Stimulated activated CD4-positive, alpha-beta T cell treated with anti-CD3 and anti-CD28 coated beads, TNF-alpha, amount 100 ng/mL, for 1 hour (primary cell): Measurements from ENCODE around the gene SLC6A18.
"Not testable (repeated sequence)": the region's sequence is repeated elsewhere in the genome, so short reads cannot be mapped to it uniquely, and the experiment has no call there.

Experiments used
- DNase-seq, 3 donors: peaks; one replicate each; pipeline ENCODE4 v3.0.0-alpha.2; 2020; ENCODE audit warnings: low read depth in 3 of 3, low spot score in 1 of 3

The SLC6A18 gene

GRCh38 chr5:1270933-1271914, 46.0 kb downstream of the SLC6A18 start:
- no peak for DNase-seq

- DNase-seq = no peak
These were observed 47.0 kb downstream of the SLC6A18 start for GRCh38 chr5:1272201-1272600.

- DNase-seq = no peak
These were observed 48.6 kb downstream of the SLC6A18 start for GRCh38 chr5:1273745-1274144.

GRCh38 chr5:1274471-1274870, 49.3 kb downstream of the SLC6A18 start:
- no peak for DNase-seq

GRCh38 chr5:1275397-1276391, 50.5 kb downstream of the SLC6A18 start:
- not testable (repeated sequence) for DNase-seq

GRCh38 chr5:1276930-1277329, 51.7 kb downstream of the SLC6A18 start:
- DNase-seq = no peak

GRCh38 chr5:1277331-1277730, 52.1 kb downstream of the SLC6A18 start:
- DNase-seq = no peak

- DNase-seq = no peak
These were observed 52.6 kb downstream of the SLC6A18 start for GRCh38 chr5:1277781-1278180.

- DNase-seq = no peak
These were observed 53.0 kb downstream of the SLC6A18 start for GRCh38 chr5:1278216-1278615.

- DNase-seq = no peak
These were observed 53.7 kb downstream of the SLC6A18 start for GRCh38 chr5:1278656-1279442.

GRCh38 chr5:1279443-1280151, 54.4 kb downstream of the SLC6A18 start:
- no peak for DNase-seq

- no peak for DNase-seq
These were observed 55.2 kb downstream of the SLC6A18 start for GRCh38 chr5:1280177-1281037.

- DNase-seq = no peak
These were observed 56.1 kb downstream of the SLC6A18 start for GRCh38 chr5:1281038-1281882.

- no peak for DNase-seq
These were observed 57.2 kb downstream of the SLC6A18 start for GRCh38 chr5:1282131-1282992.

- DNase-seq = not testable (repeated sequence)
These were observed 58.0 kb downstream of the SLC6A18 start for GRCh38 chr5:1282993-1283728.

GRCh38 chr5:1283729-1284041, 58.5 kb downstream of the SLC6A18 start:
- DNase-seq = not testable (repeated sequence)
